Kidney (tissue), 14 donors: Measurements from ENCODE around the gene PDE8A. TPM values are rescaled to one million over a fixed set of nuclear protein-coding genes. Genes with fewer than 3 reads are reported as not detected.
"Not testable (repeated sequence)": the region's sequence is repeated elsewhere in the genome, so short reads cannot be mapped to it uniquely, and the experiment has no call there.

Experiments
- DNase-seq, 5 donors: peaks; one replicate each; pipeline ENCODE4 v3.0.0-alpha.2; 2013 to 2020
- FAIRE-seq: peaks from 2 replicates; lab custom pipeline; 2012; peaks lifted over from hg19 to GRCh38; lab: Jason Lieb, UNC
- H3K27ac ChIP-seq, 2 donors: one replicate each; pipeline ENCODE4 v1.7.0; 2013; ENCODE audit warnings: low read depth in 2 of 2, low read length in 2 of 2, inconsistent platforms in 1 of 2
- H3K27me3 ChIP-seq: one replicate; pipeline ENCODE4 v1.7.1; 2013; ENCODE audit warnings: low read length, inconsistent platforms; ENCODE audit not compliant: control insufficient read depth, insufficient read depth
- H3K36me3 ChIP-seq, 3 donors: one replicate each; pipeline versions ENCODE4 v1.7.0 to v1.7.1; 2013; ENCODE audit warnings: low read length in 3 of 3, control low read depth in 1 of 3, inconsistent platforms in 1 of 3; ENCODE audit not compliant: insufficient read depth in 3 of 3, control insufficient read depth in 2 of 3
- H3K4me1 ChIP-seq, 3 donors: one replicate each; pipeline versions ENCODE4 v1.7.0 to v1.7.1; 2013; ENCODE audit warnings: low read length in 3 of 3, inconsistent platforms in 1 of 3, low read depth in 1 of 3; ENCODE audit not compliant: control insufficient read depth in 2 of 3, insufficient read depth in 2 of 3
- H3K4me3 ChIP-seq, 3 donors: one replicate each; pipeline versions ENCODE4 v1.7.0 to v1.8.1; 2013; ENCODE audit warnings: low read length in 3 of 3, control low read depth in 1 of 3, inconsistent platforms in 1 of 3
- H3K9ac ChIP-seq, 3 donors: one replicate each; pipeline versions ENCODE4 v1.7.0 to v1.7.1; 2013; ENCODE audit warnings: low read length in 3 of 3, control low read depth in 1 of 3, inconsistent platforms in 1 of 3
- H3K9me3 ChIP-seq, 3 donors: one replicate each; pipeline versions ENCODE4 v1.7.0 to v1.7.1; 2013; ENCODE audit warnings: low read length in 3 of 3, control low read depth in 1 of 3, inconsistent platforms in 1 of 3; ENCODE audit not compliant: control insufficient read depth in 2 of 3, insufficient read depth in 1 of 3
- intact Hi-C: fragments of 100-400 bp; cut with DNase I; formaldehyde crosslinking; loops from one replicate; pipeline ENCODE4 v1.11.1; 2022
- polyA plus RNA-seq: library from polyadenylated mRNA; stranded (reverse); fragments of 350-450 nt; fragmentation: Illumina TruSeq; extraction: RNeasy Lipid Tissue Mini Kit (QIAGEN cat#74804); gene quantifications from one replicate; pipeline ENCODE4 v1.2.3, GENCODE V29; 2014; ENCODE audit warnings: low read depth, low replicate concordance; ENCODE audit not compliant: insufficient read depth
- total RNA-seq: library from RNA; stranded (reverse); fragmentation: NEBNext Ultra II Directional; extraction: Animal tissue kit (Norgen Biotek cat#: 25700); gene quantifications from one replicate; pipeline ENCODE4 v1.2.1, GENCODE V29; 2021
- TF ChIP-seq, protein P1 (sequence below): IDR thresholded peaks from 3 replicates; pipeline ENCODE4 v1.5.1; 2012; ENCODE audit warnings: mild to moderate bottlenecking, moderate library complexity, borderline replicate concordance; ENCODE audit not compliant: insufficient read depth; ENCODE audit errors: extremely low read depth
- donor health status: control.
- donor health status: control.
- donor health status: control.
- donor health status: control.
- donor health status: control.
- donor health status: DM: yes; HTN: yes; CAD: no.
- donor health status: Normal renal cell carcinoma (clear cell type).

The PDE8A gene
- total and polyA plus RNA-seq, 2 donors from 2014 or later = 20.3 to 37.5 TPM

DNA sequence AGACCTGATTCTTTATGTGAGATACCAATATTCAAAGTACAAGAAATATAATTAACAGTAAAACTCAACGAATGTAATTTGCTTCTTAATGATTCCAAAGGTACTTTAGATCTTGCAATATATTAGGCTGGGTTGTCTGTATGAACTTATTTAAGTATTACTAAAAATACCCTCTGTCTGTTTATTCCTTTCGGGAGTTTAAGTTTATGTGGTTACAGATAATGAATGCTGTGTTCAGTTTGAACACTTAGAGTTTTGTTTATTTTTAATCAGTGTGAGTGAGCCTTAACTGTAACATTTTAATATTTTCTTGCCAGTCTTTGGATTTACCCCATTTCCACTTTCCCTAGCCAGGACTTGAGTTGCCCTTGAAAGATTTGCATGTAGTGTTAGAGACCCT is 3.5 kb downstream of the PDE8A start:
- intact Hi-C loops = no loop called here
- Histone ChIP-seq H3K4me3 (no peak overlapping the region), H3K9me3 (no peaks in the 10 kb centered on the region), H3K27me3 (no peaks in the 10 kb centered on the region), H3K36me3 (no peaks in the 10 kb centered on the region), H3K9ac (no peak overlapping the region), H3K27ac (no peak overlapping the region), H3K4me1 (peaks cover 0 to 17% (median 13%) of the 10 kb centered on the region in 3 donors)
- FAIRE-seq = no peak
- no peak for DNase-seq
- TF ChIP-seq, protein P1, sequence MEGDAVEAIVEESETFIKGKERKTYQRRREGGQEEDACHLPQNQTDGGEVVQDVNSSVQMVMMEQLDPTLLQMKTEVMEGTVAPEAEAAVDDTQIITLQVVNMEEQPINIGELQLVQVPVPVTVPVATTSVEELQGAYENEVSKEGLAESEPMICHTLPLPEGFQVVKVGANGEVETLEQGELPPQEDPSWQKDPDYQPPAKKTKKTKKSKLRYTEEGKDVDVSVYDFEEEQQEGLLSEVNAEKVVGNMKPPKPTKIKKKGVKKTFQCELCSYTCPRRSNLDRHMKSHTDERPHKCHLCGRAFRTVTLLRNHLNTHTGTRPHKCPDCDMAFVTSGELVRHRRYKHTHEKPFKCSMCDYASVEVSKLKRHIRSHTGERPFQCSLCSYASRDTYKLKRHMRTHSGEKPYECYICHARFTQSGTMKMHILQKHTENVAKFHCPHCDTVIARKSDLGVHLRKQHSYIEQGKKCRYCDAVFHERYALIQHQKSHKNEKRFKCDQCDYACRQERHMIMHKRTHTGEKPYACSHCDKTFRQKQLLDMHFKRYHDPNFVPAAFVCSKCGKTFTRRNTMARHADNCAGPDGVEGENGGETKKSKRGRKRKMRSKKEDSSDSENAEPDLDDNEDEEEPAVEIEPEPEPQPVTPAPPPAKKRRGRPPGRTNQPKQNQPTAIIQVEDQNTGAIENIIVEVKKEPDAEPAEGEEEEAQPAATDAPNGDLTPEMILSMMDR = no peak

GRCh38 chr15:84987351-84987750 is 5.7 kb downstream of the PDE8A start:
- intact Hi-C loops, H3K27me3 ChIP-seq, H3K36me3 ChIP-seq, H3K4me3 ChIP-seq, H3K9ac ChIP-seq, H3K27ac ChIP-seq, FAIRE-seq, H3K9me3 ChIP-seq, DNase-seq: not testable (repeated sequence)
- peaks cover 0 to 18% (median 17%) of the 10 kb centered on the region in 3 donors for H3K4me1 ChIP-seq

- FAIRE-seq = no peak
- Histone ChIP-seq H3K27me3 (no peaks in the 10 kb centered on the region), H3K4me1 (peaks cover 0 to 18% (median 17%) of the 10 kb centered on the region in 3 donors), H3K4me3 (no peak overlapping the region), H3K36me3 (no peaks in the 10 kb centered on the region), H3K9ac (no peak overlapping the region), H3K9me3 (no peaks in the 10 kb centered on the region), H3K27ac (no peak overlapping the region)
- TF ChIP-seq, protein P1 = no peak
- no peak for DNase-seq
- intact Hi-C loops = no loop called here
Observed at GRCh38 chr15:84987949-84988624, 6.4 kb downstream of the PDE8A start.

GRCh38 chr15:84988909-84989644 is 7.4 kb downstream of the PDE8A start:
- no peaks in the 10 kb centered on the region for H3K36me3 ChIP-seq
- H3K9ac ChIP-seq = no peak overlapping the region
- no peaks in the 10 kb centered on the region for H3K9me3 ChIP-seq
- DNase-seq (no peak), FAIRE-seq (no peak)
- peaks cover 0 to 18% (median 17%) of the 10 kb centered on the region in 3 donors for H3K4me1 ChIP-seq
- TF ChIP-seq, protein P1 = no peak
- no peak overlapping the region for H3K27ac ChIP-seq
- intact Hi-C loops = no loop called here
- H3K27me3 ChIP-seq = no peaks in the 10 kb centered on the region
- no peak overlapping the region for H3K4me3 ChIP-seq
